ENCODE data around the gene EXOSC3.
"Not testable (repeated sequence)": the region's sequence is repeated elsewhere in the genome, so short reads cannot be mapped to it uniquely, and the experiment has no call there.

EXOSC3 gene

DNA sequence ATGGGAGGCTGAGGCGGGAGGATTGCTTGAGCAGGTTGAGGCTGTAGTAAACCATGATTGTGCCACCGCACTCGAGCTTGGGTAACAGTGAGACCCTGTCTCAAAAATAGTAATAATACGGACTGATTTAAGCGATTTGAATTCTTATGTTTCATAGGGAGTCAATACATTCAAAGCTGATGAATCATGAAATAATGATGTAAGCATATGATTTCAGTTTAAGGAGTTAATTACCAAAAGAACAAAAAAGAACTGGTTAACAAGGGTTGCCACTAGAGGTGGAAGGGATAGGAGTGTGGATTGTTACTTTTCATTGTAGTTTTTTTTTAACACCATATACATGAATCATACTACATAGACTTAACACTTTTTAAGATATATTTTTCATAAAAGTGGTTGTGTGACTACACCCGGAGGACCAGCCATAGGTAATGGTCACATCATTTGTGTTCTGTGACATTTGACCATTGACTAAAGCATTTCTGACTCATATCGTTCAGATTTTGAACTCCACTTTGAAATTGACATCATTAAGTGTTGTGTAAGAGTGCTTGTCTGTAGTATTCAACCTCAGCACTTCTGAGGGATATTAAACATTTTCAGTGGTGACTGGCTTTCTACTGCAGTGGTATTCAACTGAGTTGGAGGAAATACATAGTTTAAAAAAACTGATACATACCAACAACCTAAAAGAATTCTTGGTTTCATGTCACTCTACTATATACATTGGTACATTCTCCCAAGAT is 24.3 kb downstream of the EXOSC3 start:
- TF ChIP-seq, protein P1, sequence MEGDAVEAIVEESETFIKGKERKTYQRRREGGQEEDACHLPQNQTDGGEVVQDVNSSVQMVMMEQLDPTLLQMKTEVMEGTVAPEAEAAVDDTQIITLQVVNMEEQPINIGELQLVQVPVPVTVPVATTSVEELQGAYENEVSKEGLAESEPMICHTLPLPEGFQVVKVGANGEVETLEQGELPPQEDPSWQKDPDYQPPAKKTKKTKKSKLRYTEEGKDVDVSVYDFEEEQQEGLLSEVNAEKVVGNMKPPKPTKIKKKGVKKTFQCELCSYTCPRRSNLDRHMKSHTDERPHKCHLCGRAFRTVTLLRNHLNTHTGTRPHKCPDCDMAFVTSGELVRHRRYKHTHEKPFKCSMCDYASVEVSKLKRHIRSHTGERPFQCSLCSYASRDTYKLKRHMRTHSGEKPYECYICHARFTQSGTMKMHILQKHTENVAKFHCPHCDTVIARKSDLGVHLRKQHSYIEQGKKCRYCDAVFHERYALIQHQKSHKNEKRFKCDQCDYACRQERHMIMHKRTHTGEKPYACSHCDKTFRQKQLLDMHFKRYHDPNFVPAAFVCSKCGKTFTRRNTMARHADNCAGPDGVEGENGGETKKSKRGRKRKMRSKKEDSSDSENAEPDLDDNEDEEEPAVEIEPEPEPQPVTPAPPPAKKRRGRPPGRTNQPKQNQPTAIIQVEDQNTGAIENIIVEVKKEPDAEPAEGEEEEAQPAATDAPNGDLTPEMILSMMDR (IDR thresholded peaks at IDR 0.05; ENCODE audit: borderline replicate concordance, control extremely low read depth, extremely low read depth, insufficient read depth, missing control alignments), result no peak
- no peak for DNase-seq (ENCODE audit: low spot score)
- in situ Hi-C loops (cut with MboI; ENCODE audit: low sequenced_read_pairs, unreplicated experiment), result no loop called here

DNA sequence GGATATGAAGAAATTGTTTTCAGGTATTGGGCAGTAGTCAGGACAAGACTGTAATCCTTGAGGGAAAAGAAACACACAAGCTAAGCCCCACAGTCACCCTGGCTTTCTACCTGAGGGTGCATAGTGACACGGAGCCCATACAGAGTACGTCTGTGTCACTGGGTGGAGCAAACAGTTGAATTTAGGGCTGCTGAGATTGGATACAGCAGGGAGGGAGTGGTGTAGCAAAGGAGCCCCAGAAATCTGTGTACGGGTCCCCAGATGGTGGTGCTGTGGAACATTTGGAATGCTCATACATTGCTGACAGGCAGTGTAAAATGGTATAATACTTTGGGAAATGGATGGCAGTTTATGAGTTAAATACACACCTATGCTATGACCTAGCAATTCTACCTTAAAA is 26.1 kb downstream of the EXOSC3 start:
- TF ChIP-seq, protein P1 (IDR thresholded peaks at IDR 0.05; ENCODE audit: borderline replicate concordance, control extremely low read depth, extremely low read depth, insufficient read depth, missing control alignments), result no peak
- no peak for DNase-seq (ENCODE audit: low spot score)
- in situ Hi-C loops (cut with MboI; ENCODE audit: low sequenced_read_pairs, unreplicated experiment), result no loop called here

DNA sequence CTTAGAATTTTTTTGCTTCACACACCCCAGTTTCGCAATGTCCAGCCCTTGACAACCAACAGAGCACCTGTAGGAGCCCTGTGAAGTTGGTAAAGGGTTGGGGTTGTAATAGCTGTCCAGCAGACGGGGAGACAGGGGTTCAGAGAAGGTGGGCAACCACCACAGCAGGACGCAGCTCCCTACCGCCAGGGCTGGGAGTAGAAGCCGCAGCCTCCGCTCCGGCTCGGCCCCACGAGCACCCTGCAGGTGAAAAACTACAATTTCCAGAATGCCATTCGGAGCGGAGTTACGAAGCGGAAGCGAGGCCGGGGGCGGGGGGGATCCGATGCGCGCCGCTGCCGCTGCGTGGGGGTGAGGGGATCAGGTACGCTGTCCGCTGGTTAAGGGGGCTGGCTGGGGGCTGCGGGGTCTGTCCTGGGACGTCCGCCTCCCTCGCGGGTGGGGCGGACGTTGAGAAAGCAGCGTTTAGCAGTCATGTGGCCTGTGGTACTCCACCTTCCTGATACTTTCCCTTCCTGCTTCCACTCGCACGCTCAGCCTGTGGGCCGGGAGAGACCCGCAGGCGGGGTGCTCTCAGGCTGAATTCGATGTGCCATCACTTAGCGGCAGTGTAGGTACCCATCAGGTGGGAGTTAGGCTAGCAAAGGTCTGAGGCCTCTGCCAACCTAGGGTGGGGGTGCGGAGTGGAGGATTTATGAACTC is 31.2 kb downstream of the EXOSC3 start, which contains the start of gene TRMT10B:
TSS of gene TRMT10B (plus strand) at position 317 of the 702 bp plus-strand sequence. CDS start 8,127 bp downstream, outside the sequence.
- in situ Hi-C loops (cut with MboI; ENCODE audit: low sequenced_read_pairs, unreplicated experiment), result no loop called here
- peak; percentile 92 for DNase-seq (ENCODE audit: low spot score)
- TF ChIP-seq, protein P1 (IDR thresholded peaks at IDR 0.05; ENCODE audit: borderline replicate concordance, control extremely low read depth, extremely low read depth, insufficient read depth, missing control alignments), result no peak

DNA sequence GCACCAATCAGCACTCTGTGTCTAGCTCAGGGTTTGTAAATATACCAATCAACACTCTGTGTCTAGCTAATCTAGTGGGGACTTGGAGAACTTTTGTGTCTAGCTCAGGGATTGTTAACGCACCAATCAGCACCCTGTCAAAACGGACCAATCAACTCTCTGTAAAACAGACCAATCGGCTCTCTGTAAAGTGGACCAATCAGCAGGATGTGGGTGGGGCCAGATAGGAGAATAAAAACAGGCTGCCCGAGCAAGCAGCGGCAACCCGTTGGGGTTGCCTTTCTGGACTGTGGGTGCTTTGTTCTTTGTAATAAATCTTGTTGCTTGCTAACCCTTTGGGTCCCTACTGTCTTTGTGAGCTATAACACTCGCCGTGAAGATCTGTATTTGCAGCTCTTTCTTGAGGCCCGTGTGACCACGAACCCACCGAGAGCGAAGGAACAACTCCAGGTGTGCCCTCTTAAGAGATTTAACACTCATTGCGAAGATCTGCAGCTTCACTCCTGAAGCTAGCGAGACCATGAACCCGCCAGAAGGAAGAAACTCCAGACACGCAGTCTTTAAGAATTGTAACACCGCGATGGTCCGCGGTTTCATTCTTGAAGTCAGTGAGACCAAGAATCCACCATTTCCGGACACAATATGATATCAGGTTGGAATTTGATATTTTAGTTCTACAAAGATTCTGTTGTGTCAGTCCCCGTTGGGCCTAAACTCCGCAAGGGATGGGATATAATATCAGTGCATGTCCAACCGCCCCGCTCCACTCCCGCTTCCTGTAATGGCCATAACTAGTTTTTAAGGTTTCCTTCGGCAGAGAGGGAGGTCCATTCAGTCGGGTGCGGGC is 32.0 kb downstream of the EXOSC3 start:
- DNase-seq (ENCODE audit: low spot score), result no peak
- in situ Hi-C loops (cut with MboI; ENCODE audit: low sequenced_read_pairs, unreplicated experiment), result no loop called here
- TF ChIP-seq, protein P1 (IDR thresholded peaks at IDR 0.05; ENCODE audit: borderline replicate concordance, control extremely low read depth, extremely low read depth, insufficient read depth, missing control alignments), result no peak

DNA sequence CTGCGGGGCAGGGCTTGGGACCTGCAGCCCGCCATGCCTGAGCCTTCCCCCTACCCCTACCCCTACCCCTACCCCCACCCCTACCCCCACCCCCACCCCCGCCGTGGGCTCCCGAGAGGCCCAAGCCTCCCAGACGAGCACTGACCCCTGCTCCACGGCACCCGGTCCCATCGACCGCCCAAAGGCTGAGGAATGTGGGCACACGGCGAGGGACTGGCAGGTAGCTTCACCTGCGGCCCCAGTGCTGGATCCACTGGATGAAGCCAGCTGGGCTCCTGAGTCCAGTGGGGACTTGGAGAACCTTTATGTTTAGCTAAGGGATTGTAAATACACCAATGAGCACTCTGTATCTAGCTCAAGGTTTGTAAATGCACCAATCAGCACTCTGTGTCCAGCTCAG is 32.8 kb downstream of the EXOSC3 start:
- in situ Hi-C loops (cut with MboI; ENCODE audit: low sequenced_read_pairs, unreplicated experiment); DNase-seq (ENCODE audit: low spot score): not testable (repeated sequence)

DNA sequence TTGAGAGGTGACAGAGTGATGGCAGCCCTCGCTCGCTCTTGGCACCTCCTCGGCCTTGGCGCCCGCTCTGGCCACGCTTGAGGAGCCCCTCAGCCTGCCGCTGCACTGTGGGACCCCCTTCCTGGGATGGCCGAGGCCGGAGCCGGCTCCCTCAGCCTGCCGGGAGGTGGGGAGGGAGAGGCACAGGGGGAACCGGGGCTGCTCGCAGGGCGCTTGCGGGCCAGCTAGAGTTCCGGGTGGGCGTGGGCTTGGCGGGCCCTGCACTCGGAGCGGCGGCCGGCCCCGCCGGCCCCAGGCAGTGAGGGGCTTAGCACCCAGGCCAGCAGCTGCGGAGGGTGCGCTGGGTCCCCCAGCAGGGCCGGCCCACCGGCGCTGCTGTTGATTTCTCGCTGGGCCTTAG is 33.2 kb downstream of the EXOSC3 start:
- DNase-seq (ENCODE audit: low spot score); in situ Hi-C loops (cut with MboI; ENCODE audit: low sequenced_read_pairs, unreplicated experiment): not testable (repeated sequence)

DNA sequence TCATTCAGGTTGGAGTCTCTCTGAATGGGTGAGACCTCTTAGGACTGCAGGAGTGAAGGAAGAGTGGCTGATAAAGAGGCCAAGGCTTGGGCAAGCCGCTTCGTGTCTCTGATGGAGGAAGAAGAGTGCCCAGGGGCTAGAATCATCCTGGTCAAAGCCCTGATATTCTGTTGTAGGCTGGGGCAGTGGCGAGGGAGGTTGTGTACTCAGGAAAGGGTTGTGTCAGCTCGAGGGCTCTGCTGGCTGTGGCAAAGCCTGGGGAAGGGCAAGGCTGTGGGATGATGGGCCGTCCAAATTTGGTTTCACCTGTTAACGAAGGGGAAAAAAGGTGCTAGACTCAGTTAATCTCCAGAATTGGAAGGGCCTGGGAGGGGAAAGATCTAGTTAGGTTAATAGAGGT is 33.7 kb downstream of the EXOSC3 start:
- no peak for DNase-seq (ENCODE audit: low spot score)
- in situ Hi-C loops (cut with MboI; ENCODE audit: low sequenced_read_pairs, unreplicated experiment), result no loop called here
- TF ChIP-seq, protein P1 (IDR thresholded peaks at IDR 0.05; ENCODE audit: borderline replicate concordance, control extremely low read depth, extremely low read depth, insufficient read depth, missing control alignments), result no peak
